GM19099 (cell line): ENCODE results near the gene CASP8.

Experiments used
- POLR2A ChIP-seq: IDR thresholded peaks from 3 replicates; pipeline ENCODE4 v1.6.1; 2011; ENCODE audit warnings: low read depth; ENCODE audit not compliant: insufficient read length; ENCODE audit errors: extremely low read depth

CASP8 gene

DNA sequence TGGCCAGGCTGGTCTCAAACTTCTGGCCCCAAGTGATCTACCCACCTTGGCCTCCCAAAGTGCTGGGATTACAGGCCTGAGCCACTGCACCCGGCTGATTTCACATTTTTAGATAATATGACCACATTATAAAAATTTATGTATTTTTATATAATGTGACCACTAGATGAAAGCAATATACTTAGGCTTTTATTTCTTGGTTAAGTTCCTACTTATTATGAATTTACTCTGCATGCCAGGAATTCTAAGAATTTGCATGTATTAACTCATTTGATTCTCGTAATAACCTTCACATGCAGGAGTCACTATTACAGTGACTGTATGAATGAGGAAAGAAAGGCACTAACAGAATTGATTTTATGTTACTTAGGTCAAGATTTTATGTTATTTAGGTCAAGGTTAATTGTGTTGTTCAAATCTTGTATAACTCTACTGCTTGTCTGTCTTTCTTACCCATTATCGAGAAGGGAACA, 25.6 kb upstream of the CASP8 start:
- TF ChIP-seq POLR2A: no peak

GRCh38 chr2:201235860-201236811, 24.2 kb upstream of the CASP8 start:
- no peak for TF ChIP-seq POLR2A

GRCh38 chr2:201237486-201238123, 22.7 kb upstream of the CASP8 start:
- TF ChIP-seq POLR2A: no peak

- TF ChIP-seq POLR2A: no peak
These were observed 17.6 kb upstream of the CASP8 start for GRCh38 chr2:201242571-201243277.

- TF ChIP-seq POLR2A: no peak
These were observed 15.5 kb upstream of the CASP8 start for GRCh38 chr2:201244829-201245228.

DNA sequence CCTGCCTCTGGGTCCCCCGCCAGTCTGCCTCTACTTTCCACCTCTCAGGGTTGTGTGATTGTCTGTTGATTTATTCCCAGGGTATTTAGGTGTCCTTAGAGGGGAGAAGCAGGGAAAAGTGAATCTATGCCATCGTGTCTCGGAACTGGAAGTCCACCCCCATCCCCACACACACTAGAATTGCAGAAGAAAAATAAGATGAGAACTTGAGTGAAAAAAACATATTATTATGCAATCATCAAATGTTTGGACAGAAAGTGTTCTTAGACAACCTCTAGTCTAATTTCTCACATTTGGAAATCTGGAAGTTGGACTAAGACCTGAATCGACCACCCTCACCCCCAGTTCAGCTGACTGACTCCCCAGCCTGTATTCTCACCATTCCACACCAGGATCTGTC, 14.1 kb upstream of the CASP8 start:
- no peak for TF ChIP-seq POLR2A

DNA sequence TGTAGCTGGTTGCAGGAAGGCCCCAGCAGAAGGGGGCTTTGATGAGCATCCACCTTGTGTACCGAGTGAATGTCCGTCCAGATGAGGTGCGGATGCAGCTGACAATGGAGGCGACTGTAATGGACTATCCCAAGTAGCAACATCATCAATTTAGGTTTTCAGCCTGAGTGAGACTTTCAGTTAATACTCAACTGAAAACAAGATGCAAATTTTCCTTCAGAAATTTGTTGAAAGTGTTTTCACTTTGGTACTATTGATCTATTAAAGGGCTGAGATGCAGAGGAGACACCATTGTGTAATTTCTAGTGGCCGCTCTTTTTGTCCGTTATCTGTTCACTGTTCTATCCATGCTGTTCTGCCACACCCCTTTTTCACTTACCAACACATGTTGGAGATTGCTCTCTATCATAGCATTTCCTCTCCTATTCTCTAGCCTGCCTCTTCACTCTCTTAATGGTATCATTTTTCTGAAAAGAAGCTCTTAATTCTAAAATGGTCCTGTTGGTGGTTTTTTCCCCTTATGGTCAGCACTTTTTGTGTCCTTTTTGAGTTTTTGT, 12.0 kb upstream of the CASP8 start:
- TF ChIP-seq POLR2A: no peak

- no peak for TF ChIP-seq POLR2A
These were observed 10.4 kb upstream of the CASP8 start for GRCh38 chr2:201249889-201250288.

DNA sequence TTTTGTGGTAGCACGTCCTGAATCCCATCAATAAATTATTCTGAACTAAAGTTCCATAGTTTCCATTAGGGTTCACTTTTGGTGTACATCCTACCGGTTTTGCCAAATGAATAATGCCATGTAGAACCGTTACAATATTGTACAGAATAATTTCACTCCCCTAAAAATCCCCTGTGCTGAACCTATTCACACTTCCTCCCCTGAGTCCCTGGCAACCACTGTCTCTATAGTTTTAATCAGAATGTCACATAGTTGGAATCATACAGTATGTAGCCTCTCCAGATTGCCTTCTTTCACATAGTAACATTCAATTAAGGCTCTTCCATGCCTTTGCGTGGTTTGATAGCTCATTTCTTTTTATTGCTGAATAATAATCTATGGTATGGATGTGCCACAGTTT, 9.6 kb upstream of the CASP8 start:
- TF ChIP-seq POLR2A: no peak

GRCh38 chr2:201254081-201254730, 6.1 kb upstream of the CASP8 start:
- no peak for TF ChIP-seq POLR2A

- no peak for TF ChIP-seq POLR2A
These were observed 4.8 kb upstream of the CASP8 start for GRCh38 chr2:201255408-201256033.

DNA sequence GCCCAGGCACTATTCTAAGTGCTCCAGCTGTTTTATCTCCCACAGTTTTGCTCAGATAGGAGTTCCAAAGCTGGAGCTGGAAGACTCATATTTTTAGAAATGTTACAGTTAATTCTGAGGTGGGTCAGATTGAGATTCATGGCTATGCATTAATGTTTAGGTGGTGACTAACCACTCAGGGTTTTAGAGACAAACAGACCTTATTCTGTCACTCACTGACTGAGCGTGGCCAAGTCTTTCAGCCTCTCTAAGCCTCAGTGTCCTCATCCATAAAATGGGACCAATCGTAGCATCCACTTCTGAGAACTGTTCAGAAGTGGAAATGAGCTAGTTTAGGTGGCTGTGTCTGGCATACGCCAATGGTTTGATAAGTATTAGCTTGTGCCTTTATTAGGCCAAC, 4.3 kb upstream of the CASP8 start:
- TF ChIP-seq POLR2A: no peak

GRCh38 chr2:201257381-201257955, 2.9 kb upstream of the CASP8 start:
- TF ChIP-seq POLR2A: no peak

- TF ChIP-seq POLR2A: no peak
These were observed 2.2 kb upstream of the CASP8 start for GRCh38 chr2:201257956-201258665.
